Measurements from ENCODE around the gene MEST. TPM values are rescaled to one million over a fixed set of nuclear protein-coding genes. Genes with fewer than 3 reads are reported as not detected.
"Not testable (repeated sequence)": the region's sequence is repeated elsewhere in the genome, so short reads cannot be mapped to it uniquely, and the experiment has no call there.

Gene MEST, protein sequence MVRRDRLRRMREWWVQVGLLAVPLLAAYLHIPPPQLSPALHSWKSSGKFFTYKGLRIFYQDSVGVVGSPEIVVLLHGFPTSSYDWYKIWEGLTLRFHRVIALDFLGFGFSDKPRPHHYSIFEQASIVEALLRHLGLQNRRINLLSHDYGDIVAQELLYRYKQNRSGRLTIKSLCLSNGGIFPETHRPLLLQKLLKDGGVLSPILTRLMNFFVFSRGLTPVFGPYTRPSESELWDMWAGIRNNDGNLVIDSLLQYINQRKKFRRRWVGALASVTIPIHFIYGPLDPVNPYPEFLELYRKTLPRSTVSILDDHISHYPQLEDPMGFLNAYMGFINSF
- total RNA-seq = 1 to 10 TPM; 1.8 to 2.7 TPM
- 4.3 TPM for polyA plus RNA-seq

DNA sequence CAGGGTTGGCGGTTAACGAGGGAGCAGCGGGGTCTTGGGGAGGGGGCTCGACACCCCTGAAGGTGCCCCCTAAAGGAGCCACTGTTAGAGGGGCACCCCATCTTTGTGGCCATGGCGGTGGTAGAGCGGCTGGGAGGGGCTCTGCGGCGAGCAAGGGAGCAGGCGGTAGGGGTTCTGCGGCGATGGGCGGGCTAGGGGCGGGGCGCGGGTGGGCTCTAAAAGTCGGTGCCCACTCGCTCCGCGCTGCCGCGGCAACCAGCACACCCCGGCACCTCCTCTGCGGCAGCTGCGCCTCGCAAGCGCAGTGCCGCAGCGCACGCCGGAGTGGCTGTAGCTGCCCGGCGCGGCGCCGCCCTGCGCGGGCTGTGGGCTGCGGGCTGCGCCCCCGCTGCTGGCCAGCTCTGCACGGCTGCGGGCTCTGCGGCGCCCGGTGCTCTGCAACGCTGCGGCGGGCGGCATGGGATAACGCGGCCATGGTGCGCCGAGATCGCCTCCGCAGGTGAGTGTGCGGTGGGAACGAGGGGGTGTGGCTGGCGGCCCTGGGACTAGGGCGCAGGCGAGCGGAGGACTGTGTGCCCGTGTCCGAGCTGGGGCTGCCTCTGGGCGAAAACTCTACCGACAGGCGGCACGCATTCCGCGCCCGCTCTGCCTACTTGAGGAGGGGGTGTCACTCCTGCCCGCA lies at the start of gene MEST:
Gene MEST, plus strand, starts transcription at position 245 of the 682 bp plus-strand sequence. Its CDS starts 229 bp downstream, at position 474.
- Mint-ChIP-seq H3K27ac (no peak within 1 kb of the TSS), H3K4me1 (peaks cover 11 to 23% (median 17%) of the 10 kb centered on the region in 3 donors), H3K9me3 (peaks cover 0 to 2% (median 0%) of the 10 kb centered on the region in 5 donors), H3K36me3 (peaks cover 0 to under 1% (median 0%) of the 10 kb centered on the region in 3 donors), H3K27me3 (peaks cover 26 to 58% of the 10 kb centered on the region in 2 donors), H3K4me3 (peak within 1 kb of the TSS; percentile 10 to 82 (median 55))
- no peaks in the 10 kb centered on the region for H3K36me3 ChIP-seq (ENCODE audit: insufficient read depth, low read length)
- peak in 1 of 5 donors; percentile 50 for DNase-seq
- ChIA-PET POLR2A (no interaction called here), CTCF (no interaction called here)
- H3K4me1 ChIP-seq (ENCODE audit: insufficient read depth, low read length) = peaks cover 3% of the 10 kb centered on the region
- no peak within 1 kb of the TSS for H3K4me3 ChIP-seq (ENCODE audit: low read length)
- H3K27me3 ChIP-seq (ENCODE audit: insufficient read depth, low read length, poor library complexity, severe bottlenecking) = peaks cover 11% of the 10 kb centered on the region
- H3K27ac ChIP-seq (ENCODE audit: low read depth, low read length) = no peak within 1 kb of the TSS
- peaks cover 4% of the 10 kb centered on the region for H3K9me3 ChIP-seq (ENCODE audit: low read length)

DNA sequence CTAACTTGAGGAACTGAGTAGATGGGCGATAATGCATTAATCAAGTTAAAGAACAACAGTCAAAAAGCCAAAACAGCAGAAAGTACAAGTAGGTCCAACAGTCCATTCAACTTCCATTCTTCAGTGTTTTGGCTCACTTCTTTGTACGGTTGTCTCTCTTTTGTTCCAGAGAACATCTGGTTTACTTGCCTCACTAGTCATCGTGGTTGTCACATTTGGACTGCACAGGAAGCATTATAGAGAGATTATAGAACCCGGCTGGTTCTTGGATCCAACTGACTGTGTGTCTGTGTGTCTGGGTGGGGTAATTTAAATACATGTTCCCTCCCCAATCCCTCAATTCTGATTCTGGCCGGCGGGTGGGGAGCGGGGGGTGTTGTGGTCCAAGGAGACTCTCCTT lies 49.3 kb upstream of the MEST start:
- H3K27me3 ChIP-seq (ENCODE audit: insufficient read depth, low read length, poor library complexity, severe bottlenecking) = no peaks in the 10 kb centered on the region
- Mint-ChIP-seq H3K27ac (no peak overlapping the region), H3K4me1 (peaks cover 9 to 31% (median 25%) of the 10 kb centered on the region in 3 donors), H3K27me3 (peaks cover 4 to 8% of the 10 kb centered on the region in 2 donors), H3K9me3 (peaks cover 0 to 5% (median under 1%) of the 10 kb centered on the region in 5 donors), H3K36me3 (peaks cover 0 to 11% (median 5%) of the 10 kb centered on the region in 3 donors), H3K4me3 (peak overlapping the region in 1 of 7 donors; percentile 96)
- H3K36me3 ChIP-seq (ENCODE audit: insufficient read depth, low read length) = no peaks in the 10 kb centered on the region
- no peak overlapping the region for H3K27ac ChIP-seq (ENCODE audit: low read depth, low read length)
- peaks cover 12% of the 10 kb centered on the region for H3K4me1 ChIP-seq (ENCODE audit: insufficient read depth, low read length)
- ChIA-PET CTCF (no interaction called here), POLR2A (interaction anchor here (0.6 kb wide), 1 partner anchor 249 kb away, joined by 3 read pairs; no protein-coding TSS in a partner anchor)
- no peak for DNase-seq
- no peak overlapping the region for H3K4me3 ChIP-seq (ENCODE audit: low read length)
- H3K9me3 ChIP-seq (ENCODE audit: low read length) = no peaks in the 10 kb centered on the region

DNA sequence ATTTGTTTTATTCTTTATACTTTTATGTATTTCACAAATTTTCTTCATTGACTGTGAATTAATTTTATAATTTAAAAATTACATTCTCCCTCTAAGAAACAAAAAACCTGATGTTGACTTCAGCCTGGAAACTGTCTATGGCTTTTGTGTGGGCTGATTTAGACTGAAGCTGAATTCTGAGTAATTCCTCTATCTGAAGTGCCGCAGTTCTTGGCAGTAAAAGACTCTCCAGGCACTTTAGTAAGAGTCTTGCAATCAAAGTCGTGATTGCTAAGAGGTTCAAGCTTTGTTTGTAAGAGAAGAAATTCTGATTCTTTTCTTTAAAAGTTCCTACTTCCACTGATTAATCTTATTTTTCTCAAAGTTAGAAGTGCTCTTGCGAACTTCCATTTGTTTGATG lies 47.7 kb upstream of the MEST start:
- H3K36me3 Mint-ChIP-seq = peaks cover 1 to 19% (median 5%) of the 10 kb centered on the region in 3 donors
- POLR2A ChIA-PET = no interaction called here
- H3K27me3 Mint-ChIP-seq = peaks cover 10 to 17% of the 10 kb centered on the region in 2 donors

DNA sequence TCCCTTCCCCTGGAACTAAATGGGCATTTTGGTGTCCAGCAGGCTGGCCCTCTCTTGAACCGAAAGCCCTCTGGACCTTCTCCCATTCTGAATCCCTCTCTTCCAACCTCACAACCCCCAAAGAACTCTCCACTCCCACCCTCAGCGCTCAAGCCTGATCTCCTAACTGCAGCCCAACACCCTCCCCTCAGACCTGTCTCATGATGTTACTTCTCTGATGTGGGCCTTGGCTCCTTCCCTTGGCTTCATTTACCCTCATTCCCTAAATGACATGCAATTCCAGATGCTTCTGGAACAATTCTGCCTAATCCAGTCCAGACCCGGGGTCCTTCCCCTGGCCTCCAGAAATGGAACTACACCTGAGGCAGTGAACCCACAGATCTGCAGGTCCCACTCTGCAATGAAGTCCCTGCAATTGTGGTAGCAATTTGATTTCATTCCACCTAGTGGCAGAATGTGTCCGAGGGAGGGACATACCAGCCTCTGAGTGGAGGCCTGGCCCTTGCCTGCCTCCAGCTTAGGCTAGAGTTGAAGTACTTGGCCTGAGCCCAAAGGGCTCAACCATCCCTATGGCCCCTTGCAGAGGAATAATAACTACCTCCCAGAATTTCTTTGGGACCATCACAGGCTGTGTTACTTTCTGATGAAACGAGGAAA lies 47.0 kb upstream of the MEST start:
- peaks cover 12% of the 10 kb centered on the region for H3K4me1 ChIP-seq (ENCODE audit: insufficient read depth, low read length)
- no peaks in the 10 kb centered on the region for H3K36me3 ChIP-seq (ENCODE audit: insufficient read depth, low read length)
- H3K27ac Mint-ChIP-seq = no peak overlapping the region
- DNase-seq = no peak
- H3K4me3 ChIP-seq (ENCODE audit: low read length) = no peak overlapping the region
- H3K27me3 ChIP-seq (ENCODE audit: insufficient read depth, low read length, poor library complexity, severe bottlenecking) = no peaks in the 10 kb centered on the region
- H3K4me1 Mint-ChIP-seq = peaks cover 8 to 18% (median 16%) of the 10 kb centered on the region in 3 donors
- H3K27me3 Mint-ChIP-seq = peaks cover 10 to 17% of the 10 kb centered on the region in 2 donors
- H3K4me3 Mint-ChIP-seq = peak overlapping the region in 1 of 7 donors; percentile 18
- H3K9me3 Mint-ChIP-seq = peaks cover 4 to 11% (median 5%) of the 10 kb centered on the region in 5 donors
- ChIA-PET CTCF (no interaction called here), POLR2A (no interaction called here)
- H3K36me3 Mint-ChIP-seq = peaks cover 1 to 19% (median 5%) of the 10 kb centered on the region in 3 donors
- H3K27ac ChIP-seq (ENCODE audit: low read depth, low read length) = no peak overlapping the region
- H3K9me3 ChIP-seq (ENCODE audit: low read length) = no peaks in the 10 kb centered on the region

More for the DNA sequence above, 47.7 kb upstream of the MEST start:
- no peak overlapping the region for H3K27ac Mint-ChIP-seq
- H3K36me3 ChIP-seq (ENCODE audit: insufficient read depth, low read length) = no peaks in the 10 kb centered on the region
- CTCF ChIA-PET = no interaction called here
- DNase-seq = no peak
- H3K27me3 ChIP-seq (ENCODE audit: insufficient read depth, low read length, poor library complexity, severe bottlenecking) = no peaks in the 10 kb centered on the region
- H3K9me3 Mint-ChIP-seq = peaks cover 4 to 11% (median 5%) of the 10 kb centered on the region in 5 donors
- H3K4me3 ChIP-seq (ENCODE audit: low read length) = no peak overlapping the region
- no peaks in the 10 kb centered on the region for H3K9me3 ChIP-seq (ENCODE audit: low read length)
- H3K4me1 Mint-ChIP-seq = peaks cover 9 to 24% (median 22%) of the 10 kb centered on the region in 3 donors
- H3K4me1 ChIP-seq (ENCODE audit: insufficient read depth, low read length) = peaks cover 12% of the 10 kb centered on the region
- H3K27ac ChIP-seq (ENCODE audit: low read depth, low read length) = no peak overlapping the region
- peak overlapping the region in 1 of 7 donors; percentile 18 for H3K4me3 Mint-ChIP-seq

DNA sequence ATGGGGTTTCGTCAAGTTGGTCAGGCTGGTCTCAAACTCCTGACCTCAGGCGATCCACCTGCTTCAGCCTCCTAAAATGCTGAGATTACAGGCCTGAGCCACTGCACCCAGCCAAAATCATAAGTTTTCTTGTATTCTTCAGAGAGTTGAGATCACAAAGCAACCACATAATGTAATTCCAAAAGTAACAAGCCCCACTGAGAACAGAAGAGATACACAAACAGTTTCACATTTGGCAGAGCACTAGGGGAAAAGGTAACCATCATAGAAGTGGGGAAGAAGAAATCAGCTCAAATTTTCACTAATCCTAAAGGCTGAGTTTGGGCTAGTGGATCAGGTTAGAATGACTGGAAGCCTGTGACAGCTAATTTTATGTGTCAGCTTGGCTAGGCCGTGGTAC lies 45.6 kb upstream of the MEST start:
- Histone ChIP-seq H3K27me3 (ENCODE audit: insufficient read depth, low read length, poor library complexity, severe bottlenecking) (no peaks in the 10 kb centered on the region), H3K9me3 (ENCODE audit: low read length) (no peaks in the 10 kb centered on the region), H3K27ac (ENCODE audit: low read depth, low read length) (no peak overlapping the region), H3K36me3 (ENCODE audit: insufficient read depth, low read length) (no peaks in the 10 kb centered on the region), H3K4me1 (ENCODE audit: insufficient read depth, low read length) (peaks cover 7% of the 10 kb centered on the region), H3K4me3 (ENCODE audit: low read length) (no peak overlapping the region)
- peaks cover 8 to 17% of the 10 kb centered on the region in 2 donors for H3K27me3 Mint-ChIP-seq
- DNase-seq = no peak
- peaks cover 4 to 11% (median 5%) of the 10 kb centered on the region in 5 donors for H3K9me3 Mint-ChIP-seq
- CTCF ChIA-PET = no interaction called here
- POLR2A ChIA-PET = no interaction called here
- peaks cover 0 to 19% (median 1%) of the 10 kb centered on the region in 3 donors for H3K36me3 Mint-ChIP-seq
- no peak overlapping the region for H3K4me3 Mint-ChIP-seq
- H3K27ac Mint-ChIP-seq = peak overlapping the region in 1 of 8 donors; percentile 65
- peaks cover 2 to 6% (median 4%) of the 10 kb centered on the region in 3 donors for H3K4me1 Mint-ChIP-seq

DNA sequence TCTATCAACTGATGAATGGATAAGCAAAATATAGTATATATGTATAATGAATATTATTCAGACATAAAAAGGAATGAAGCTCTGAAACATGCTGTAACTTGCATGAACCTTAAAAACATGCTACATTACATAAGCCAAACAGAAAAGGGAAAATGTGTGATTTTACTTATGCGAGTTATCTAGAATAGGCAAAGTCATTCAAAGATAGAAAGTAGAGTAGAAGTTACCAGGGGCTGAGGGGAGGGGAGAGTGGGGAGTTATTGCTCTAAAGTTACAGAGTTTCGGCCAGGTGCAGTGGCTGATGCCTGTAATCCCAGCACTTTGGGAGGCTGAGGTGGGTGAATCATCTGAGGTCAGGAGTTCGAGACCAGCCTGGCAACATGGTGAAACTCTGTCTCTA lies 40.5 kb upstream of the MEST start:
- H3K36me3 Mint-ChIP-seq = peaks cover 0 to 17% (median 1%) of the 10 kb centered on the region in 3 donors
- H3K4me1 ChIP-seq (ENCODE audit: insufficient read depth, low read length); H3K27ac ChIP-seq (ENCODE audit: low read depth, low read length); H3K4me3 ChIP-seq (ENCODE audit: low read length); H3K36me3 ChIP-seq (ENCODE audit: insufficient read depth, low read length); H3K27me3 ChIP-seq (ENCODE audit: insufficient read depth, low read length, poor library complexity, severe bottlenecking); H3K9me3 ChIP-seq (ENCODE audit: low read length); CTCF ChIA-PET; H3K4me1 Mint-ChIP-seq; POLR2A ChIA-PET; H3K27ac Mint-ChIP-seq; DNase-seq; H3K4me3 Mint-ChIP-seq: not testable (repeated sequence)
- H3K9me3 Mint-ChIP-seq = peaks cover 4 to 11% (median 5%) of the 10 kb centered on the region in 5 donors
- peaks cover 7 to 12% of the 10 kb centered on the region in 2 donors for H3K27me3 Mint-ChIP-seq

DNA sequence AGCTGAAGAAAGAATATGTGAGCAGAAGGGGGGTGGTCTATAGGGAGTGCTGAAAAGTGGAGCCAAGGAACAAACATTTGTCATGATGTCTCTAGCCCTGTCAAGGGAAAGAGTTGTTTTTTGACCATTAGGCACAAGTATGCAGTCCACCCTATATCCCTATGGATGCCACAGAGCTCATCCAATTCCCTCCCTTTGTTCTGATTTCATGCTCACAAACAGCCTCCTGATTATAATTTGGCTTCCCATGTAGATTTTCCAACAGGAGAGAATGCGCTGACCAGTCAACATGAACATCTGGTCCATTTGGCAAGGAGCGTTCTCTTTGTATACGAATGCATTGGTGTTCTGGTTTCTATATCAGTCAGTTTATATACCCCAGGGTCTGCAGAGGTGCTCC lies 38.9 kb upstream of the MEST start:
- H3K27me3 ChIP-seq (ENCODE audit: insufficient read depth, low read length, poor library complexity, severe bottlenecking) = no peaks in the 10 kb centered on the region
- H3K4me3 ChIP-seq (ENCODE audit: low read length) = no peak overlapping the region
- H3K4me1 Mint-ChIP-seq = peaks cover 1 to 2% (median 1%) of the 10 kb centered on the region in 3 donors
- H3K4me3 Mint-ChIP-seq = no peak overlapping the region
- POLR2A ChIA-PET = no interaction called here
- H3K27ac ChIP-seq (ENCODE audit: low read depth, low read length) = no peak overlapping the region
- H3K27ac Mint-ChIP-seq = peak overlapping the region in 1 of 8 donors; percentile 29
- DNase-seq = no peak
- peaks cover 0 to 6% (median 1%) of the 10 kb centered on the region in 3 donors for H3K36me3 Mint-ChIP-seq
- CTCF ChIA-PET = interaction anchor here (2.9 kb wide), 1 partner anchor 30 kb away, joined by 8 read pairs; no protein-coding TSS in a partner anchor
- peaks cover 7% of the 10 kb centered on the region in 2 donors for H3K27me3 Mint-ChIP-seq
- peaks cover 0 to 6% (median 4%) of the 10 kb centered on the region in 5 donors for H3K9me3 Mint-ChIP-seq
- no peaks in the 10 kb centered on the region for H3K9me3 ChIP-seq (ENCODE audit: low read length)
- H3K36me3 ChIP-seq (ENCODE audit: insufficient read depth, low read length) = no peaks in the 10 kb centered on the region
- peaks cover 2% of the 10 kb centered on the region for H3K4me1 ChIP-seq (ENCODE audit: insufficient read depth, low read length)

All from CD8-positive, alpha-beta memory T cell (primary cell).